Testis (tissue), 2 donors: ENCODE measurements around the gene CALR3.

Source experiments
- CTCF ChIP-seq, 3 experiments: fragments of 450-650 bp in 2 of 3; fragments of 200-600 bp in 1 of 3; sonication (generic) in 1 of 3; IDR thresholded peaks; one replicate each; pipeline ENCODE4 v1.5.1; 2016 to 2019; ENCODE audit warnings: antibody characterized with exemption in 3 of 3, mild to moderate bottlenecking in 2 of 3, moderate library complexity in 1 of 3
- POLR2A ChIP-seq: fragments of 450-650 bp; IDR thresholded peaks from one replicate; pipeline ENCODE4 v1.6.1; 2017; ENCODE audit warnings: antibody characterized with exemption, mild to moderate bottlenecking, moderate library complexity

- TF ChIP-seq CTCF (IDR thresholded peaks at IDR 0.05) (no peak), POLR2A (no peak)
Measured at GRCh38 chr19:16433986-16434385, 62.0 kb downstream of the CALR3 start.
